ENCODE results near the gene COL9A1. TPM values are rescaled to one million over a fixed set of nuclear protein-coding genes. Genes with fewer than 3 reads are reported as not detected.

Gene COL9A1
- total RNA-seq, 1 donor = not detected

- H3K4me3 ChIP-seq (ENCODE audit: low read depth, low read length) = no peak overlapping the region
- no peak for DNase-seq (ENCODE audit: low read depth)
- TF ChIP-seq, protein P1, sequence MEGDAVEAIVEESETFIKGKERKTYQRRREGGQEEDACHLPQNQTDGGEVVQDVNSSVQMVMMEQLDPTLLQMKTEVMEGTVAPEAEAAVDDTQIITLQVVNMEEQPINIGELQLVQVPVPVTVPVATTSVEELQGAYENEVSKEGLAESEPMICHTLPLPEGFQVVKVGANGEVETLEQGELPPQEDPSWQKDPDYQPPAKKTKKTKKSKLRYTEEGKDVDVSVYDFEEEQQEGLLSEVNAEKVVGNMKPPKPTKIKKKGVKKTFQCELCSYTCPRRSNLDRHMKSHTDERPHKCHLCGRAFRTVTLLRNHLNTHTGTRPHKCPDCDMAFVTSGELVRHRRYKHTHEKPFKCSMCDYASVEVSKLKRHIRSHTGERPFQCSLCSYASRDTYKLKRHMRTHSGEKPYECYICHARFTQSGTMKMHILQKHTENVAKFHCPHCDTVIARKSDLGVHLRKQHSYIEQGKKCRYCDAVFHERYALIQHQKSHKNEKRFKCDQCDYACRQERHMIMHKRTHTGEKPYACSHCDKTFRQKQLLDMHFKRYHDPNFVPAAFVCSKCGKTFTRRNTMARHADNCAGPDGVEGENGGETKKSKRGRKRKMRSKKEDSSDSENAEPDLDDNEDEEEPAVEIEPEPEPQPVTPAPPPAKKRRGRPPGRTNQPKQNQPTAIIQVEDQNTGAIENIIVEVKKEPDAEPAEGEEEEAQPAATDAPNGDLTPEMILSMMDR (IDR thresholded peaks at IDR 0.05; ENCODE audit: insufficient read depth, low read depth, low read length) = no peak
Measured at GRCh38 chr6:70208235-70208790, 94.6 kb downstream of the COL9A1 start.

DNA sequence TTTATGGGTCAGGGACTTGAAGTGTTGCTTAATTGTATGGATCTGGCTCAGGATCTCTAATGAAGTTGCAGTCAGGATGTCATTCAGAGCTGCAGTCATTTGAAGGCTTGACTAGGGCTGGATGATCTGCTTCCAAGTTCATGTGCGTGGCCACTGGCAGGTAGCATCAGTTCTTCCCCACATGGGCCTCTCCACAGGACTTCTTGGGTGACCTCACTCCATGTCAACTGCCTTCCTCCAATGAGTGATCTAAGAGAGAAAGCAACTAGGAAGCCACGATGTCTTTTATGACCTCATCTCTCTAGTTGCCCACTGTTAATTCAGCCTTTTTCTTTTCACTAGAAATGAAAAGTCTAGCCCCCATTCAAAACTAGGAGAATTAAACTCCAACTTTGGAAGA is 104.1 kb downstream of the COL9A1 start:
- H3K4me3 ChIP-seq (ENCODE audit: low read depth, low read length) = no peak overlapping the region
- DNase-seq (ENCODE audit: low read depth) = no peak
- TF ChIP-seq, protein P1 (IDR thresholded peaks at IDR 0.05; ENCODE audit: insufficient read depth, low read depth, low read length) = no peak

DNA sequence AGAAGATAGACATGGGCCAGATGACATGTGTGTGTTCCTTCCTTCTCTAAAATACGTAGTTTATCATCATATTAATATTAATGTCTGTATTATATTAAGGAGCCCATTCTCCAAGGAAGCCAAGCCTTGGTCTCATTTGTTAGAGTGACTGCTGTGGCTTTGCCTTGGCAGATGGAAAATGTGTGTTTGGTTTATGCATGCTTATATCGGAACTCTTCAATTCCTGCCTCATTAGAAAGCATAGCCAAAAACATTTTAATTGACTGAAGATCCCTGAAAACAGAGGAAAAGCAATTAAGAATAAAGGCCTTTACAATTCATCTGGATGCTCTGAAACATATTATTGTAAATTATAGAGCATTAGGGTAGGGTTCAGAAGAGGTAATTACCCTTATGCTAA is 106.4 kb downstream of the COL9A1 start:
- TF ChIP-seq, protein P1 (IDR thresholded peaks at IDR 0.05; ENCODE audit: insufficient read depth, low read depth, low read length) = no peak
- no peak for DNase-seq (ENCODE audit: low read depth)
- H3K4me3 ChIP-seq (ENCODE audit: low read depth, low read length) = no peak overlapping the region

DNA sequence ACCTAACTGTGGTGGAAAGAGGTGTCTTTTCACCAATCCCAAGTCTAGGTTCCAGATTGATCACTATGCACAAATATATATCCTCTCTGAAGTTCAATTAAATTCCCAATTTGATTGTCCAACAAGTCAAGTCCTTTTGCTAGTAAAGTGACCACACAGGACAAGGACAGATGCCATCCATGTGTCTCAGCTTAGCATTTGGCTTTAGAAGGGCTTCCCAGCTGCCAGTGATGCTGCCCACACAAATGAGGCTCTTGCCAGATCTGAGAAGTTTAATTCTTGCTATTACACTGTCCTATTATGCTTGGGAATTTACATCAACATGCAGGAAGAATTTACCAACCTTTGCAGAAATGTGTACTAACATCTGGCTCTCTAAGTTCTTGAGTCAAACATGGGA is 108.5 kb downstream of the COL9A1 start:
- DNase-seq (ENCODE audit: low read depth) = no peak
- H3K4me3 ChIP-seq (ENCODE audit: low read depth, low read length) = no peak overlapping the region
- TF ChIP-seq, protein P1 (IDR thresholded peaks at IDR 0.05; ENCODE audit: insufficient read depth, low read depth, low read length) = no peak

- TF ChIP-seq, protein P1 (IDR thresholded peaks at IDR 0.05; ENCODE audit: insufficient read depth, low read depth, low read length) = no peak
- no peak for DNase-seq (ENCODE audit: low read depth)
- H3K4me3 ChIP-seq (ENCODE audit: low read depth, low read length) = no peak overlapping the region
Measured at GRCh38 chr6:70188202-70188601, 114.7 kb downstream of the COL9A1 start.

DNA sequence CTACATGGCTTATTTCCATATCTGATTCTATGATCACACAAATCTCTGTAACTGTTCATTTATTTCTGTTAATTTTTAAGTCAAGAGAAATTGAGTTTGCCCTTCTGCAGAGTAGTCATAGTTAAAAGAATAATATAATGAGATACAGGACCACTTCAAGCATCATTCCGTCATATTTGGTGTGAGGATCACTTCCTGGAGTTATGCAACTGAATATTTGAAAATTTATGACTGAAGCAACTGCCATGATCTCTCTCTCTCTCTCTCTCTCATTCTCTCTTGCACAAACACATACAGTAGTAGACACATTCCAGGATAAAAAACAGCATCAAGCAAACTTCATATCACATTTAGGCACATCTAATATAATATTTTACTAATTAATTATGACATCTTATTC is 116.4 kb downstream of the COL9A1 start:
- DNase-seq (ENCODE audit: low read depth) = no peak
- no peak overlapping the region for H3K4me3 ChIP-seq (ENCODE audit: low read depth, low read length)
- TF ChIP-seq, protein P1 (IDR thresholded peaks at IDR 0.05; ENCODE audit: insufficient read depth, low read depth, low read length) = no peak

DNA sequence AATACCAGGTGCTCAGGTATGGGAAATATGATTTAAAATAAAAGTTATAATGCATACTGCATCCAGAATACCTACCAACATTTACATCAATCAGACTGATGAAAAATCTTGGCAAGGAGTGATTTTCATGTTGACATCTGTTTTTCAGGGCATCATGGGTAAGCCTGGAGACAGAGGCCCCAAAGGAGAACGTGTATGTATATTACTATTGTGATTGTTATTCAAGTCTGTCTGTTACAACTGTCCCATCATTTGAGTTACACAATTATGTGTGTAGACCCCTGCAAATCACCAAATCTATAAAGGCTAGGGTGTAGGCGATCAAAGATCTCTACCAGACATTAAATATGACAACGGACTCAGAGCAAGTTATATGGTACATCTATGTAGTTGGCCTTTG is 118.2 kb downstream of the COL9A1 start:
- TF ChIP-seq, protein P1 (IDR thresholded peaks at IDR 0.05; ENCODE audit: insufficient read depth, low read depth, low read length) = no peak
- DNase-seq (ENCODE audit: low read depth) = no peak

More for the DNA sequence above, 118.2 kb downstream of the COL9A1 start:
- no peak overlapping the region for H3K4me3 ChIP-seq (ENCODE audit: low read depth, low read length)

All from fibroblast of villous mesenchyme (primary cell).